Caki2 (cell line): ENCODE data around the gene HAND1. TPM values are rescaled to one million over a fixed set of nuclear protein-coding genes. Genes with fewer than 3 reads are reported as not detected.

Experiments
- DNase-seq: peaks from one replicate; pipeline ENCODE4 v3.0.0-alpha.2; 2015; ENCODE audit warnings: low read depth
- in situ Hi-C: cut with HindIII; loops from 2 replicates; pipeline ENCODE4 v1.10.0; 2016; ENCODE audit warnings: low sequenced_read_pairs, low pct_unique_long_range_greater_than_20kb, mixed read lengths
- total RNA-seq: library from RNA; depleted of rRNA; stranded (reverse); fragments of >200 nt; shearing (Covaris generic); gene quantifications from 2 replicates; pipeline ENCODE4 v1.2.3, GENCODE V29; 2014; ENCODE audit warnings: low replicate concordance; rRNA removed

HAND1 gene
- total RNA-seq, 1 experiment from 2014 or later: not detected

DNA sequence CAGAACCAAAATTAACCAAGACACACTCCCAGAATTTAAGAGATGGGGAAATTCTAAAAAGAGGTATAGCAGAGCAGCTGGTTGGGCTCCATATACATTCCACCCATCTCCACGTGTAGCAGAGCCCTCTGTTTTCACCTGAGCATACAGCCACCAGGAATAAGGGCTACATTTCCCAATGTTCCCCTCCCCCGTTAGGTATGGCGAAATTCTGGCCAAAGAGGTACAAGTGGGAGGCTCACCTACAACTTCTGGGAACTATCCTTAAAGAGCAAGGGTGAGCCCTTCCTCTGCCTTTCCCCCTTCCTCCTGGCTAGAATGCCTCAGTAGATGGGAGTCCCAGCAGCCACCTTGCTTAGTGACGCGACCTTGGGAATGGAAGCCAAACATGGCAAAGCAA lies 37.5 kb downstream of the HAND1 start:
- in situ Hi-C loops: no loop called here

DNA sequence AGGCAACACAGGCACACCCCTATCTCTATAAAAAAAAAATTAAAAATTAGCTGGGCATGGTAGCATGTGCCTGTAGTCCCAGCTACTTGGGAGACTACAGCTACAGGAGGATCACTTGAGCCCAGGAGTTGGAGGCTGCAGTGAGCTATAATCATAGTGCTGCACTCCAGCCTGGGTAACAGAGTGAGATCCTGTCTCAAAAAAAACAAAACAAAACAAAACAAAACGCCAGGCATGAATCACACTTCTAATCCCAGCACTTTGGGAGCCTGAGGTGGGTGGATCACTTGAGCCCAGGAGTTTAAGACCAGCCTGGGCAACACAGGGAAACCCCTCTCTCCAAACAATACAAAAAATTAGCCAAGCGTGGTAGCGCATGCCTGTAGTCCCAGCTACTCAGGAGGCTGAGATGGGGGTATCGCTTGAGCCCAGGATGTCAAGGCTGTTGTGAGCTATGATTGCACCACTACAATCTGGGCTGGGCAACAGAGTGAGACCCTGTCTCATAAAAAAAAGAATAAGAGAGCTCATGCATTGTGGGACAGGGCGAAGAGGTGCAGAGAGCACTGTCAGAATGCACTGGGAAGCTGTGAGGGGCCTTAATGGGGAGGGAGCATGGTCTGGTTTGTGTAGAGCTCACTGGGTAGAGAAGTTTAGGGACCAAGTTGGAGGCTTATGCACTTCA lies 40.6 kb downstream of the HAND1 start:
- DNase-seq: no peak
- in situ Hi-C loops: no loop called here

More for the DNA sequence above, 37.5 kb downstream of the HAND1 start:
- no peak for DNase-seq

DNA sequence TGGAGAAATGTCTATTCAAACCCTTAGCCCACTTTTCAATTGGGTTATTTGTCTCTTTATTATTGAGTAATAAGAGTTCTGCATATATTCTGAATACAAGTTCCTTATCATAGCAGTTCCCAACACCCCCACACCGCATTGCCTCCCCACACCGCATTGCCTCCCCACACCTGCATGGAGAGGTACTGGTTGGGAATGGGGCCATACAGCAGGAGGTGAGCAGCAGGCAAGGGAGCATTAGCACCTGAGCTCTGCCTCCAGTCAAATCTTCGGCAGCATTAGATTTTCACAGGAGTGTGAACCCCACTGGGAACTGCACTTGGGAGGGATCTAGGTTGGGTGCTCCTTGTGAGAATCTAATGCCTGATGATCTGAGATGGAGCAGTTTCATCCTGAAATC lies 42.8 kb downstream of the HAND1 start:
- DNase-seq: no peak
- in situ Hi-C loops: no loop called here

DNA sequence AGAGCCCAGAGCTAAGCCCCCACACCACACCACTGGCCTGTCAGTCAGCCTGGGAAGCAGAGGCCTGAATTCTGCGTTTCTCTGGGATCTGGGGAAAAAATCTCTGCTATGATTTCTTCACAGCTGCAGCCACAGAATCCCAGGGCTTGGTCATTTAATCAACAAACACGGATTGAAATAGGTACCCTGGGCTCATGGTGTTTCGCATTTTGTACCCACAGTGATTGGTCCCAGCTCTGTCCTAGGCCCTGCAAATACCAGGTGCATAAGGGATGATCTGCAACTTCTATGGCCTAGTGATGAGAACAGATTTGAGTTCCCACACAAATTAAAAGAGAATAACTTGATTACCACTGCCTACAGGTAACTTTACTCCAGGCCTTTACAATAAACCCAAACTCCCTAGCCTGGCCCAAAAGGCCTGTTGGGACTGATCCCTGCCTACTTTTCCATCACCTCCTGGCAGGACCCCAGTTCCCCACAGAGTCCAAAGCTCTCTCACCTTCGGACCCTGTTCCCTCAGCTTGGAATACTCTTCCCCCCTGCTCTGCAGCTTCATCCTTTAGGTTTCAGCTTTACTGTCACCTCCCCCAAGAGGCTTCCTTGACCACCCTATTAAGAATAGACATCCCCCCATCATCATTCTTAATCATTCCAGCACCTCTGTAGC lies 46.9 kb downstream of the HAND1 start:
- in situ Hi-C loops: no loop called here
- no peak for DNase-seq

DNA sequence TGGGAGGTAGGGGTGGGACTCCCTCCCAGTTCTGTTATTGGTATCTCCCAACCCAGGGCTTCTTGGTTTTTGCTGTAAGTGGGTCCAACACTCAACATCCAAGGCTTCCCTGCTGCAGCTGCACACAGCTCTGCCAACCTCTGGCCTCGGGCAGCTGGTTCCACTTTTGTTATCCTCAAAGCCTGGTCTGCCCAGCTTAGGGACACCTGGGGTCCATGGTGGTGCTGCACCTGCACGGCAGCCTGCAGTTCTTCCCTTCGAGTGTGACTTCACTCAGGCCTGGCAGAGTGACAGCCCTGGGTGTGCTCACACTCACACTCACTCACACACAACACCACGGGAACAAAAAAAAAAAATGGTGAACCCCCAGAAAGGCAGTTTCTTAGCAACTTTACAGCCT lies 47.6 kb downstream of the HAND1 start:
- in situ Hi-C loops: no loop called here
- no peak for DNase-seq

DNA sequence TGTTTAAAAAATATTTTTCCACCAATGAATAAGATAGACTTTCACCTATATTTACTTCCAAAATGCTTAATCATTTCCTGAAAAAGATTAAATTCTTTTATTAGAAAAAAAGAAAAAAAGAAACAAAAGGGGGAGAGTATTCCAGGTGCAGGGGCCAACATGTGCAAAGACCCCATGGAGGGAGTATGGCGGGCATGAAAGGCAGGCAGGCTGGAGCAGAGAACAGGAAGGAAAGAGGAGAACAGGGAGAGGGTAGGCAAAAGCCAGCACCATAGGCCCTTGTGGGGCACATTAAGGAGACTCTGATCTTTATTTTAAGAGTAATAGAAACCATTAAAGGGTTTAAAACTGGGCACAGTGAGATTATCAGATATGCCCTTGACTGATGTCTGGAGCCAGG lies 48.7 kb downstream of the HAND1 start:
- no peak for DNase-seq
- in situ Hi-C loops: no loop called here

DNA sequence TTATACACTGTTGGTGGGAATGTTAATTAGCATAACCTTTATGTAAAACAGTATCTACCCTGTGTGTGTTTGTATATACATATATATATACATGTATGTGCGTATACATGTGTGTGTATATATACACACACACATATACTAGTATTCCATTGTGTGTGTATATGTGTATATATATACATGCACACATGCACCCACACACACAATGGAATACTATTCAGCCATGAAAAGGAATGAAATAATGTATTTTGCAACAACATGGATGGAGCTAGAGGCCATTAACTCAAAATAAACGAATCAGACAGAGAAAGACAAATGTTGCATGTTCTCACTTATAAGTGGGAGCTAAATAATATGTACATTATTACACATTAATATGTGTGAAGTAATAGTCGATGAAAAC lies 49.8 kb downstream of the HAND1 start:
- in situ Hi-C loops: no loop called here
- no peak for DNase-seq

Other genes starting within 250 kb of the HAND1 start
- 9.7 and 50.7 TPM in 2 replicates for gene SAP30L, start 32.2 kb downstream of the HAND1 start, total RNA-seq